ENCODE results near the gene KLF13.

Gene KLF13

GRCh38 chr15:31328428-31328968, 1.9 kb downstream of the KLF13 start:
- Histone ChIP-seq H3K9me3 (ENCODE audit: control insufficient read depth, insufficient read depth, low read length) (no peaks in the 10 kb centered on the region), H3K4me3 (ENCODE audit: low read length) (peak overlapping the region; percentile 98; the same call in 1 of the 2 replicates)
- no CpG with 5 or more reads among the region's 35 CpGs for WGBS (ENCODE audit: insufficient coverage, insufficient read length)

GRCh38 chr15:31328969-31329639, 2.5 kb downstream of the KLF13 start:
- H3K27me3 ChIP-seq (ENCODE audit: control insufficient read depth, insufficient read depth, low read length): no peaks in the 10 kb centered on the region
- no peaks in the 10 kb centered on the region for H3K9me3 ChIP-seq (ENCODE audit: control insufficient read depth, insufficient read depth, low read length)
- DNase-seq (ENCODE audit: low read depth, low spot score): no peak
- H3K27ac ChIP-seq (ENCODE audit: low read length): no peak overlapping the region
- peaks cover 6% of the 10 kb centered on the region for H3K4me1 ChIP-seq (ENCODE audit: control insufficient read depth, insufficient read depth, low read length)
- H3K36me3 ChIP-seq (ENCODE audit: control insufficient read depth, insufficient read depth, low read length): no peaks in the 10 kb centered on the region; the same call in 1 of the 2 replicates
- peak overlapping the region; percentile 98; the same call in 1 of the 2 replicates for H3K4me3 ChIP-seq (ENCODE audit: low read length)
- WGBS (ENCODE audit: insufficient coverage, insufficient read length): no CpG with 5 or more reads among the region's 29 CpGs

More at GRCh38 chr15:31328428-31328968, 1.9 kb downstream of the KLF13 start:
- no peak for DNase-seq (ENCODE audit: low read depth, low spot score)
- H3K4me1 ChIP-seq (ENCODE audit: control insufficient read depth, insufficient read depth, low read length): peaks cover 6% of the 10 kb centered on the region
- H3K36me3 ChIP-seq (ENCODE audit: control insufficient read depth, insufficient read depth, low read length): no peaks in the 10 kb centered on the region; the same call in 1 of the 2 replicates
- H3K27me3 ChIP-seq (ENCODE audit: control insufficient read depth, insufficient read depth, low read length): no peaks in the 10 kb centered on the region
- no peak overlapping the region for H3K27ac ChIP-seq (ENCODE audit: low read length)

GRCh38 chr15:31329640-31330010, 3.0 kb downstream of the KLF13 start:
- Histone ChIP-seq H3K9me3 (ENCODE audit: control insufficient read depth, insufficient read depth, low read length) (no peaks in the 10 kb centered on the region), H3K4me1 (ENCODE audit: control insufficient read depth, insufficient read depth, low read length) (peaks cover 6% of the 10 kb centered on the region), H3K27me3 (ENCODE audit: control insufficient read depth, insufficient read depth, low read length) (no peaks in the 10 kb centered on the region), H3K27ac (ENCODE audit: low read length) (no peak overlapping the region), H3K4me3 (ENCODE audit: low read length) (no peak overlapping the region; the same call in 1 of the 2 replicates), H3K36me3 (ENCODE audit: control insufficient read depth, insufficient read depth, low read length) (no peaks in the 10 kb centered on the region; the same call in 1 of the 2 replicates)
- DNase-seq (ENCODE audit: low read depth, low spot score): no peak
- WGBS (ENCODE audit: insufficient coverage, insufficient read length): no CpG with 5 or more reads among the region's 15 CpGs

- no peaks in the 10 kb centered on the region for H3K9me3 ChIP-seq (ENCODE audit: control insufficient read depth, insufficient read depth, low read length)
- no CpG with 5 or more reads among the region's 10 CpGs for WGBS (ENCODE audit: insufficient coverage, insufficient read length)
- no peaks in the 10 kb centered on the region; the same call in 1 of the 2 replicates for H3K36me3 ChIP-seq (ENCODE audit: control insufficient read depth, insufficient read depth, low read length)
- no peak for DNase-seq (ENCODE audit: low read depth, low spot score)
- H3K27me3 ChIP-seq (ENCODE audit: control insufficient read depth, insufficient read depth, low read length): no peaks in the 10 kb centered on the region
- peaks cover 6% of the 10 kb centered on the region for H3K4me1 ChIP-seq (ENCODE audit: control insufficient read depth, insufficient read depth, low read length)
- no peak overlapping the region for H3K27ac ChIP-seq (ENCODE audit: low read length)
- H3K4me3 ChIP-seq (ENCODE audit: low read length): no peak overlapping the region
These were observed 3.6 kb downstream of the KLF13 start for GRCh38 chr15:31330111-31330785.

- H3K36me3 ChIP-seq (ENCODE audit: control insufficient read depth, insufficient read depth, low read length): no peaks in the 10 kb centered on the region; the same call in 1 of the 2 replicates
- H3K27me3 ChIP-seq (ENCODE audit: control insufficient read depth, insufficient read depth, low read length): no peaks in the 10 kb centered on the region
- DNase-seq (ENCODE audit: low read depth, low spot score): no peak
- H3K9me3 ChIP-seq (ENCODE audit: control insufficient read depth, insufficient read depth, low read length): no peaks in the 10 kb centered on the region
- no peak overlapping the region for H3K4me3 ChIP-seq (ENCODE audit: low read length)
- peaks cover 6% of the 10 kb centered on the region for H3K4me1 ChIP-seq (ENCODE audit: control insufficient read depth, insufficient read depth, low read length)
- WGBS (ENCODE audit: insufficient coverage, insufficient read length): no CpG with 5 or more reads among the region's 4 CpGs
- no peak overlapping the region for H3K27ac ChIP-seq (ENCODE audit: low read length)
These were observed 4.2 kb downstream of the KLF13 start for GRCh38 chr15:31330836-31331235.

GRCh38 chr15:31331389-31331788, 4.8 kb downstream of the KLF13 start:
- no peak overlapping the region for H3K27ac ChIP-seq (ENCODE audit: low read length)
- H3K27me3 ChIP-seq (ENCODE audit: control insufficient read depth, insufficient read depth, low read length): no peaks in the 10 kb centered on the region
- WGBS (ENCODE audit: insufficient coverage, insufficient read length): no CpG with 5 or more reads among the region's 5 CpGs
- DNase-seq (ENCODE audit: low read depth, low spot score): no peak
- H3K9me3 ChIP-seq (ENCODE audit: control insufficient read depth, insufficient read depth, low read length): no peaks in the 10 kb centered on the region
- H3K4me1 ChIP-seq (ENCODE audit: control insufficient read depth, insufficient read depth, low read length): peaks cover 6% of the 10 kb centered on the region
- H3K4me3 ChIP-seq (ENCODE audit: low read length): no peak overlapping the region
- H3K36me3 ChIP-seq (ENCODE audit: control insufficient read depth, insufficient read depth, low read length): no peaks in the 10 kb centered on the region; the same call in 1 of the 2 replicates

GRCh38 chr15:31332020-31332680, 5.5 kb downstream of the KLF13 start:
- WGBS (ENCODE audit: insufficient coverage, insufficient read length): no CpG with 5 or more reads among the region's 9 CpGs
- Histone ChIP-seq H3K4me1 (ENCODE audit: control insufficient read depth, insufficient read depth, low read length) (peaks cover 8% of the 10 kb centered on the region), H3K4me3 (ENCODE audit: low read length) (no peak overlapping the region), H3K9me3 (ENCODE audit: control insufficient read depth, insufficient read depth, low read length) (no peaks in the 10 kb centered on the region), H3K27ac (ENCODE audit: low read length) (no peak overlapping the region), H3K27me3 (ENCODE audit: control insufficient read depth, insufficient read depth, low read length) (no peaks in the 10 kb centered on the region), H3K36me3 (ENCODE audit: control insufficient read depth, insufficient read depth, low read length) (no peaks in the 10 kb centered on the region; the same call in 1 of the 2 replicates)
- no peak for DNase-seq (ENCODE audit: low read depth, low spot score)

- Histone ChIP-seq H3K27me3 (ENCODE audit: control insufficient read depth, insufficient read depth, low read length) (no peaks in the 10 kb centered on the region), H3K36me3 (ENCODE audit: control insufficient read depth, insufficient read depth, low read length) (no peaks in the 10 kb centered on the region; the same call in 1 of the 2 replicates), H3K9me3 (ENCODE audit: control insufficient read depth, insufficient read depth, low read length) (no peaks in the 10 kb centered on the region), H3K27ac (ENCODE audit: low read length) (no peak overlapping the region), H3K4me3 (ENCODE audit: low read length) (no peak overlapping the region), H3K4me1 (ENCODE audit: control insufficient read depth, insufficient read depth, low read length) (peaks cover 8% of the 10 kb centered on the region)
- no CpG with 5 or more reads among the region's 1 CpG for WGBS (ENCODE audit: insufficient coverage, insufficient read length)
- no peak for DNase-seq (ENCODE audit: low read depth, low spot score)
These were observed 6.0 kb downstream of the KLF13 start for GRCh38 chr15:31332681-31333071.

- no peak for DNase-seq (ENCODE audit: low read depth, low spot score)
- Histone ChIP-seq H3K4me1 (ENCODE audit: control insufficient read depth, insufficient read depth, low read length) (peaks cover 8% of the 10 kb centered on the region), H3K4me3 (ENCODE audit: low read length) (no peak overlapping the region), H3K27ac (ENCODE audit: low read length) (no peak overlapping the region), H3K36me3 (ENCODE audit: control insufficient read depth, insufficient read depth, low read length) (no peaks in the 10 kb centered on the region; the same call in 1 of the 2 replicates), H3K27me3 (ENCODE audit: control insufficient read depth, insufficient read depth, low read length) (no peaks in the 10 kb centered on the region), H3K9me3 (ENCODE audit: control insufficient read depth, insufficient read depth, low read length) (no peaks in the 10 kb centered on the region)
- WGBS (ENCODE audit: insufficient coverage, insufficient read length): no CpG with 5 or more reads among the region's 4 CpGs
These were observed 6.5 kb downstream of the KLF13 start for GRCh38 chr15:31333119-31333518.

- Histone ChIP-seq H3K27me3 (ENCODE audit: control insufficient read depth, insufficient read depth, low read length) (no peaks in the 10 kb centered on the region), H3K9me3 (ENCODE audit: control insufficient read depth, insufficient read depth, low read length) (no peaks in the 10 kb centered on the region), H3K4me3 (ENCODE audit: low read length) (no peak overlapping the region), H3K4me1 (ENCODE audit: control insufficient read depth, insufficient read depth, low read length) (peaks cover 10% of the 10 kb centered on the region), H3K36me3 (ENCODE audit: control insufficient read depth, insufficient read depth, low read length) (no peaks in the 10 kb centered on the region), H3K27ac (ENCODE audit: low read length) (no peak overlapping the region)
- no peak for DNase-seq (ENCODE audit: low read depth, low spot score)
- WGBS (ENCODE audit: insufficient coverage, insufficient read length): no CpG with 5 or more reads among the region's 3 CpGs
These were observed 7.2 kb downstream of the KLF13 start for GRCh38 chr15:31333820-31334219.

Data from iPS DF 6.9 (cell line).